ENCODE results near the gene NECTIN4. TPM values are rescaled to one million over a fixed set of nuclear protein-coding genes. Genes with fewer than 3 reads are reported as not detected.
"Not testable (repeated sequence)": the region's sequence is repeated elsewhere in the genome, so short reads cannot be mapped to it uniquely, and the experiment has no call there.

Gene NECTIN4
- total RNA-seq, 1 donor from 2014 or later: 75.6 TPM

GRCh38 chr1:161054232-161054631, 35.1 kb downstream of the NECTIN4 start:
- no peak for DNase-seq (ENCODE audit: low spot score)

- DNase-seq (ENCODE audit: low spot score): no peak
These were observed 36.5 kb downstream of the NECTIN4 start for GRCh38 chr1:161052899-161053298.

- no peak for DNase-seq (ENCODE audit: low spot score)
These were observed 38.1 kb downstream of the NECTIN4 start for GRCh38 chr1:161051219-161051618.

- no peak for DNase-seq (ENCODE audit: low spot score)
These were observed 40.2 kb downstream of the NECTIN4 start for GRCh38 chr1:161048949-161049722.

- DNase-seq (ENCODE audit: low spot score): no peak
These were observed 41.6 kb downstream of the NECTIN4 start for GRCh38 chr1:161047436-161048420.

- no peak for DNase-seq (ENCODE audit: low spot score)
These were observed 42.6 kb downstream of the NECTIN4 start for GRCh38 chr1:161046605-161047228.

- DNase-seq (ENCODE audit: low spot score): peak; percentile 96
These were observed 43.4 kb downstream of the NECTIN4 start, which contains the start of gene USF1 for GRCh38 chr1:161045736-161046604. Gene USF1, minus strand, starts transcription at chr1:161045977. Its CDS starts 2,702 bp downstream, at chr1:161043275.

GRCh38 chr1:161044908-161045735, 44.2 kb downstream of the NECTIN4 start:
- DNase-seq (ENCODE audit: low spot score): peak; percentile 67

- DNase-seq (ENCODE audit: low spot score): no peak
These were observed 44.8 kb downstream of the NECTIN4 start for GRCh38 chr1:161044535-161044907.

- no peak for DNase-seq (ENCODE audit: low spot score)
These were observed 49.8 kb downstream of the NECTIN4 start for GRCh38 chr1:161039546-161039945.

GRCh38 chr1:161039154-161039545, 50.2 kb downstream of the NECTIN4 start:
- DNase-seq (ENCODE audit: low spot score): no peak

- DNase-seq (ENCODE audit: low spot score): peak; percentile 72
These were observed 50.7 kb downstream of the NECTIN4 start, which contains the start of gene TSTD1 for GRCh38 chr1:161038523-161039153. Gene TSTD1, minus strand, starts transcription at chr1:161038964. Its CDS starts 75 bp downstream, at chr1:161038889.

- peak; percentile 55 for DNase-seq (ENCODE audit: low spot score)
These were observed 51.5 kb downstream of the NECTIN4 start for GRCh38 chr1:161037661-161038522.

GRCh38 chr1:161033751-161034150, 55.6 kb downstream of the NECTIN4 start:
- no peak for DNase-seq (ENCODE audit: low spot score)

GRCh38 chr1:161032409-161032808, 56.9 kb downstream of the NECTIN4 start:
- DNase-seq (ENCODE audit: low spot score): no peak

GRCh38 chr1:161031874-161032273, 57.5 kb downstream of the NECTIN4 start:
- DNase-seq (ENCODE audit: low spot score): no peak

- DNase-seq (ENCODE audit: low spot score): not testable (repeated sequence)
These were observed 59.9 kb downstream of the NECTIN4 start for GRCh38 chr1:161029466-161029865.

GRCh38 chr1:161026954-161027353, 62.4 kb downstream of the NECTIN4 start:
- not testable (repeated sequence) for DNase-seq (ENCODE audit: low spot score)
